B cell (primary cell): Measurements from ENCODE around the gene STIL. TPM values are rescaled to one million over a fixed set of nuclear protein-coding genes. Genes with fewer than 3 reads are reported as not detected.

Experiments used
- ATAC-seq: fragments of 200-7000 bp; cut with Tn5 transposase; one replicate; pipeline ENCODE4 v1.10.0; 2021; ENCODE audit warnings: low read depth, mild to moderate bottlenecking, moderate number of reproducible peaks, moderate library complexity
- CTCF ChIA-PET: fragments of 350-600 bp; sonication (Branson Sonifier 250); formaldehyde crosslinking; loops from one replicate; lab custom pipeline; 2021; ENCODE audit warnings: antibody characterized with exemption, inconsistent platforms; lab: Charles Lee
- POLR2A ChIA-PET: fragments of 350-600 bp; sonication (Branson Sonifier 250); formaldehyde crosslinking; loops from one replicate; lab custom pipeline; 2021; ENCODE audit warnings: antibody characterized with exemption; lab: Charles Lee
- DNase-seq: peaks from one replicate; pipeline ENCODE4 v3.0.0; 2013
- H2AFZ ChIP-seq: 2 replicates; pipeline ENCODE4 v1.6.1; 2012; ENCODE audit warnings: mild to moderate bottlenecking, low read depth, low read length; ENCODE audit not compliant: insufficient read depth, poor library complexity, severe bottlenecking
- H3K27ac ChIP-seq, 2 donors: 1 replicate in 1 of 2; 2 replicates in 1 of 2; pipeline ENCODE4 v1.5.1; 2012 to 2013; ENCODE audit warnings: low read length in 2 of 2, mild to moderate bottlenecking in 2 of 2, moderate library complexity in 1 of 2
- H3K27me3 ChIP-seq, 4 experiments: fragments of 200-600 bp in 1 of 4; sonication (generic) in 1 of 4; replicated peaks in 1 of 4; 1 replicate in 2 of 4; 2 replicates in 2 of 4; pipeline versions ENCODE4 v1.6.1 to v1.7.0; 2013 to 2016; ENCODE audit warnings: low read length in 3 of 4, mild to moderate bottlenecking in 2 of 4, mixed read lengths in 1 of 4, moderate library complexity in 1 of 4; ENCODE audit not compliant: insufficient read depth in 4 of 4, control insufficient read depth in 3 of 4; ENCODE audit errors: control extremely low read depth in 1 of 4
- H3K36me3 ChIP-seq, 2 experiments: replicated peaks in 1 of 2; 1 replicate in 1 of 2; 2 replicates in 1 of 2; pipeline versions ENCODE4 v1.6.1 to v1.7.1; 2013; ENCODE audit warnings: low read length in 1 of 2; ENCODE audit not compliant: insufficient read depth in 2 of 2, control insufficient read depth in 1 of 2; ENCODE audit errors: control extremely low read depth in 1 of 2, extremely low read depth in 1 of 2
- H3K4me1 ChIP-seq, 2 donors: fragments of 200-600 bp in 1 of 2; sonication (generic) in 1 of 2; 1 replicate in 1 of 2; 2 replicates in 1 of 2; pipeline versions ENCODE4 v1.5.1 to v1.6.1; 2013 to 2017; ENCODE audit warnings: low read length in 2 of 2; ENCODE audit not compliant: control insufficient read depth in 2 of 2, insufficient read depth in 2 of 2
- H3K4me2 ChIP-seq: replicated peaks from 2 replicates; pipeline ENCODE3; 2012; ENCODE audit warnings: mild to moderate bottlenecking, low read depth, low read length; ENCODE audit not compliant: poor library complexity, severe bottlenecking
- H3K4me3 ChIP-seq, 5 experiments: fragments of 200-600 bp in 1 of 5; sonication (generic) in 1 of 5; 1 replicate in 3 of 5; 2 replicates in 2 of 5; pipeline versions ENCODE4 v1.5.1 to v1.7.0; 2011 to 2016; ENCODE audit warnings: low read length in 4 of 5, mild to moderate bottlenecking in 4 of 5, low read depth in 2 of 5, control low read depth in 1 of 5, moderate library complexity in 1 of 5; ENCODE audit not compliant: insufficient read depth in 1 of 5; ENCODE audit errors: control extremely low read depth in 1 of 5, extremely low read depth in 1 of 5
- H3K79me2 ChIP-seq: fragments of 200-600 bp; sonication (generic); one replicate; pipeline ENCODE4 v1.6.0; 2016; ENCODE audit warnings: low read length; ENCODE audit not compliant: control insufficient read depth, insufficient read depth
- H3K9ac ChIP-seq: fragments of 200-600 bp; sonication (generic); 2 replicates; pipeline ENCODE4 v1.6.1; 2017; ENCODE audit warnings: mild to moderate bottlenecking, low read length, moderate library complexity
- H3K9me3 ChIP-seq, 3 donors: one replicate each; pipeline versions ENCODE4 v1.6.1 to v1.7.1; 2013; ENCODE audit warnings: low read length in 2 of 3; ENCODE audit not compliant: control insufficient read depth in 2 of 3, insufficient read depth in 1 of 3; ENCODE audit errors: control extremely low read depth in 1 of 3
- H4K20me1 ChIP-seq: 2 replicates; pipeline ENCODE4 v1.6.0; 2012; ENCODE audit warnings: mild to moderate bottlenecking, low read length; ENCODE audit not compliant: insufficient read depth, control insufficient read depth, poor library complexity, severe bottlenecking
- H3K27ac Mint-ChIP-seq: one replicate; pipeline ENCODE4 v1.8.0; 2021; ENCODE audit warnings: mixed read lengths
- H3K27me3 Mint-ChIP-seq: one replicate; pipeline ENCODE4 v1.8.0; 2021; ENCODE audit warnings: mixed read lengths
- H3K4me1 Mint-ChIP-seq: one replicate; pipeline ENCODE4 v1.8.0; 2021; ENCODE audit warnings: mixed read lengths
- H3K4me3 Mint-ChIP-seq: one replicate; pipeline ENCODE4 v1.8.0; 2021; ENCODE audit warnings: mixed read lengths
- H3K9me3 Mint-ChIP-seq: one replicate; pipeline ENCODE4 v1.8.0; 2022; ENCODE audit warnings: mixed read lengths; ENCODE audit not compliant: insufficient read depth
- CTCF ChIP-seq: fragments of 200-600 bp; IDR thresholded peaks from one replicate; pipeline ENCODE4 v1.8.0; 2022; ENCODE audit warnings: antibody characterized with exemption, mild to moderate bottlenecking
- EZH2 ChIP-seq: IDR thresholded peaks from 2 replicates; pipeline ENCODE4 v1.6.1; 2012; ENCODE audit warnings: borderline replicate concordance, low read depth, mild to moderate bottlenecking, moderate library complexity, low read length; ENCODE audit not compliant: insufficient read depth, poor library complexity, severe bottlenecking
- WGBS: methylation state at CpG from one replicate; pipeline ENCODE4 v1.1.5; 2013; ENCODE audit warnings: missing lambda C conversion rate; ENCODE audit not compliant: insufficient coverage; 5-methylcytosine and 5-hydroxymethylcytosine counted together
- intact Hi-C: fragments of 100-400 bp; cut with micrococcal nuclease; formaldehyde crosslinking; loops from one replicate; pipeline ENCODE4 v1.10.0; 2022
- polyA plus RNA-seq: library from polyadenylated mRNA; depleted of rRNA; stranded (reverse); fragments of >200 nt; gene quantifications from 2 replicates; pipeline ENCODE4 v1.2.3, GENCODE V29; 2012
- total RNA-seq, 2 donors: library from RNA; stranded (reverse); fragments of 120-200 nt in 1 of 2; gene quantifications; 1 replicate in 1 of 2; 2 replicates in 1 of 2; pipeline versions ENCODE4 v1.2.3 to v1.2.4, GENCODE V29; 2013 to 2022

STIL gene
- total and polyA plus RNA-seq, 2 donors (not counting 1 experiment from before 2014, with no cell fraction given), result 0.79 to 1.8 TPM

GRCh38 chr1:47208374-47208850 is 105.5 kb downstream of the STIL start:
- Histone ChIP-seq H2AFZ (no peak overlapping the region), H3K27ac (no peak overlapping the region), H3K9me3 (no peaks in the 10 kb centered on the region), H4K20me1 (no peaks in the 10 kb centered on the region), H3K9ac (no peak overlapping the region), H3K4me1 (no peaks in the 10 kb centered on the region), H3K4me2 (no peak overlapping the region), H3K4me3 (no peak overlapping the region), H3K79me2 (no peaks in the 10 kb centered on the region), H3K27me3 (peaks cover 0 to 10% (median 0%) of the 10 kb centered on the region in 4 experiments), H3K36me3 (no peaks in the 10 kb centered on the region)
- CTCF ChIA-PET, result interaction anchor here (1.4 kb wide), 1 partner anchor 16 kb away, joined by 6 read pairs; no protein-coding TSS in a partner anchor
- Mint-ChIP-seq H3K4me1 (peaks cover 3% of the 10 kb centered on the region), H3K9me3 (no peaks in the 10 kb centered on the region), H3K27me3 (peaks cover 40% of the 10 kb centered on the region), H3K27ac (no peak overlapping the region), H3K4me3 (no peak overlapping the region)
- ATAC-seq (no peak), DNase-seq (no peak)
- POLR2A ChIA-PET, result no interaction called here
- intact Hi-C loops, result no loop called here
- TF ChIP-seq EZH2 (no peak), CTCF (no peak)
- WGBS, result 85% methylated on average over 9 of the region's 11 CpGs

GRCh38 chr1:47207803-47208373 is 106.1 kb downstream of the STIL start:
- ChIA-PET CTCF (interaction anchor here (1.4 kb wide), 1 partner anchor 15 kb away, joined by 6 read pairs; no protein-coding TSS in a partner anchor), POLR2A (no interaction called here)
- peaks cover 6% of the 10 kb centered on the region for H3K4me1 Mint-ChIP-seq
- Histone ChIP-seq H3K9me3 (no peaks in the 10 kb centered on the region), H3K79me2 (no peaks in the 10 kb centered on the region), H3K4me1 (no peaks in the 10 kb centered on the region), H3K36me3 (no peaks in the 10 kb centered on the region), H3K9ac (no peak overlapping the region), H3K4me3 (no peak overlapping the region), H2AFZ (no peak overlapping the region), H3K27me3 (peaks cover 0 to 10% (median 0%) of the 10 kb centered on the region in 4 experiments), H3K27ac (no peak overlapping the region), H4K20me1 (no peaks in the 10 kb centered on the region), H3K4me2 (no peak overlapping the region)
- 75% methylated on average over 6 of the region's 8 CpGs for WGBS
- TF ChIP-seq CTCF (no peak), EZH2 (no peak)
- H3K9me3 Mint-ChIP-seq, result peaks cover 3% of the 10 kb centered on the region
- H3K4me3 Mint-ChIP-seq, result no peak overlapping the region
- ATAC-seq (no peak), DNase-seq (no peak)
- H3K27ac Mint-ChIP-seq, result no peak overlapping the region
- peaks cover 44% of the 10 kb centered on the region for H3K27me3 Mint-ChIP-seq
- intact Hi-C loops, result no loop called here
